HepG2 (cell line): ENCODE measurements around the gene SREK1. TPM values are rescaled to one million over a fixed set of nuclear protein-coding genes. Genes with fewer than 3 reads are reported as not detected.

Experiments
- ATAC-seq: fragments of 200-7000 bp; cut with Tn5 transposase; 3 replicates; pipeline ENCODE4 v1.9.1; 2020; ENCODE audit warnings: mild to moderate bottlenecking, moderate library complexity
- BruUV-seq: library from RNA; stranded (reverse); fragments of 400-500 nt; replicated peaks from 2 replicates; lab custom pipeline; 2021; lab: Mats Ljungman, UMichigan
- CTCF ChIA-PET: fragments of 300-600 bp; formaldehyde crosslinking; extraction: SDS; loops from one replicate; lab custom pipeline; 2021; ENCODE audit warnings: low total read pairs, inconsistent platforms, low intra/inter-chr PET ratio; lab: Yijun Ruan, JAX
- POLR2A ChIA-PET: fragments of 350-600 bp; sonication (Branson Sonifier 250); formaldehyde crosslinking; loops from one replicate; lab custom pipeline; 2020; ENCODE audit warnings: antibody characterized with exemption, inconsistent platforms; lab: Yijun Ruan, JAX
- DNase-seq: peaks from one replicate; pipeline ENCODE4 v3.0.0-alpha.2; 2015; ENCODE audit warnings: low spot score
- FAIRE-seq: peaks from 3 replicates; lab custom pipeline; 2011; peaks lifted over from hg19 to GRCh38; lab: Jason Lieb, UNC
- H2AFZ ChIP-seq: one replicate; pipeline ENCODE4 v1.6.1; 2011; ENCODE audit warnings: low read length, inconsistent platforms
- H3K27ac ChIP-seq: fragments of 300-600 bp; 3 replicates; pipeline ENCODE4 v1.8.0; 2011; ENCODE audit warnings: mixed run types, mild to moderate bottlenecking, mixed read lengths, low read length, inconsistent platforms; ENCODE audit not compliant: insufficient read depth; ENCODE audit errors: extremely low read length
- H3K27me3 ChIP-seq, 2 experiments: fragments of 200-600 bp in 1 of 2; 2 replicates in 1 of 2; 3 replicates in 1 of 2; pipeline versions ENCODE4 v1.6.0 to v1.8.0; 2011; ENCODE audit warnings: low read length in 2 of 2, mild to moderate bottlenecking in 2 of 2, moderate library complexity in 2 of 2, inconsistent platforms in 1 of 2; ENCODE audit not compliant: insufficient read depth in 2 of 2, control insufficient read depth in 1 of 2
- H3K36me3 ChIP-seq, 2 experiments: fragments of 200-600 bp in 1 of 2; replicated peaks in 1 of 2; 2 replicates in 1 of 2; 3 replicates in 1 of 2; pipeline versions ENCODE4 v1.5.1 to v1.8.0; 2011; ENCODE audit warnings: low read length in 2 of 2, inconsistent platforms in 1 of 2; ENCODE audit not compliant: insufficient read depth in 2 of 2, control insufficient read depth in 1 of 2
- H3K4me1 ChIP-seq: 2 replicates; pipeline ENCODE4 v1.5.1; 2012; ENCODE audit warnings: low read length, inconsistent platforms; ENCODE audit not compliant: insufficient read depth
- H3K4me2 ChIP-seq: 2 replicates; pipeline ENCODE4 v1.6.0; 2011; ENCODE audit warnings: low read depth, low read length, inconsistent platforms
- H3K4me3 ChIP-seq, 3 experiments: fragments of 200-600 bp in 1 of 3; sonication (generic), shearing (Covaris generic) in 1 of 3; replicated peaks in 1 of 3; 2 replicates each; pipeline ENCODE4 v1.5.1; 2011 to 2016; ENCODE audit warnings: low read length in 3 of 3, inconsistent platforms in 2 of 3, low read depth in 2 of 3, mild to moderate bottlenecking in 2 of 3, control low read depth in 1 of 3, mixed read lengths in 1 of 3; ENCODE audit not compliant: insufficient read depth in 1 of 3
- H3K79me2 ChIP-seq: one replicate; pipeline ENCODE4 v1.6.1; 2011; ENCODE audit warnings: low read length, inconsistent platforms; ENCODE audit not compliant: insufficient read depth
- H3K9ac ChIP-seq: 2 replicates; pipeline ENCODE4 v1.6.0; 2011; ENCODE audit warnings: mild to moderate bottlenecking, low read depth, low read length, inconsistent platforms; ENCODE audit not compliant: insufficient read depth
- H3K9me3 ChIP-seq: 2 replicates; pipeline ENCODE4 v1.5.1; 2012; ENCODE audit warnings: mild to moderate bottlenecking, low read length
- H4K20me1 ChIP-seq: 2 replicates; pipeline ENCODE4 v1.6.0; 2011; ENCODE audit warnings: inconsistent platforms, mild to moderate bottlenecking, low read length, moderate library complexity; ENCODE audit not compliant: insufficient read depth
- JUNB ChIP-seq: sonication (generic); formaldehyde crosslinking; IDR thresholded peaks from 2 replicates; pipeline ENCODE4 v1.8.0; 2022; ENCODE audit warnings: missing genetic modification reagents, mild to moderate bottlenecking, borderline replicate concordance
- MED8 ChIP-seq: sonication (generic); formaldehyde crosslinking; IDR thresholded peaks from 2 replicates; pipeline ENCODE4 v1.8.1; 2023; ENCODE audit warnings: mild to moderate bottlenecking, missing genetic modification reagents; ENCODE audit not compliant: insufficient replicate concordance
- MZF1 ChIP-seq: sonication (generic); formaldehyde crosslinking; IDR thresholded peaks from 2 replicates; pipeline ENCODE4 v1.8.1; 2023; ENCODE audit warnings: mild to moderate bottlenecking, missing genetic modification reagents, borderline replicate concordance
- NFYC ChIP-seq: IDR thresholded peaks from 2 replicates; pipeline ENCODE4 v1.6.1; 2016; ENCODE audit warnings: missing genetic modification reagents, missing compliant biosample characterization
- NKX3-1 ChIP-seq: sonication (generic); formaldehyde crosslinking; IDR thresholded peaks from 2 replicates; pipeline ENCODE4 v1.5.0; 2020; ENCODE audit warnings: missing genetic modification reagents
- TBX2 ChIP-seq: sonication (generic); formaldehyde crosslinking; IDR thresholded peaks from 2 replicates; pipeline ENCODE4 v1.5.0; 2020; ENCODE audit warnings: missing genetic modification reagents, mild to moderate bottlenecking, borderline replicate concordance
- TFAP4 ChIP-seq: sonication (generic); IDR thresholded peaks from 2 replicates; pipeline ENCODE4 v1.6.1; 2016; ENCODE audit warnings: low read depth, borderline replicate concordance
- THAP7 ChIP-seq: sonication (generic); formaldehyde crosslinking; IDR thresholded peaks from 2 replicates; pipeline ENCODE4 v1.8.1; 2023; ENCODE audit warnings: mild to moderate bottlenecking, missing genetic modification reagents
- U2AF1 ChIP-seq: fragments of 200-400 bp; formaldehyde crosslinking; optimal IDR thresholded peaks from 2 replicates; pipeline ENCODE3; 2017; ENCODE audit warnings: mild to moderate bottlenecking, low read depth, low read length
- ZBTB40 ChIP-seq, 2 experiments: fragments of 450-650 bp in 1 of 2; sonication (generic) in 1 of 2; formaldehyde crosslinking in 1 of 2; IDR thresholded peaks; 2 replicates each; pipeline versions ENCODE4 v1.6.1 to v1.8.0; 2016 to 2022; ENCODE audit warnings: antibody characterized with exemption in 1 of 2, mild to moderate bottlenecking in 1 of 2, missing genetic modification reagents in 1 of 2
- ZBTB7A ChIP-seq: sonication (generic); formaldehyde crosslinking; IDR thresholded peaks from 2 replicates; pipeline ENCODE4 v1.8.0; 2022; ENCODE audit warnings: mild to moderate bottlenecking, missing genetic modification reagents
- ZNF292 ChIP-seq: sonication (generic); formaldehyde crosslinking; IDR thresholded peaks from 2 replicates; pipeline ENCODE4 v1.8.1; 2022; ENCODE audit warnings: mild to moderate bottlenecking, low read depth, missing genetic modification reagents, borderline replicate concordance
- ZNF317 ChIP-seq: sonication (generic); formaldehyde crosslinking; IDR thresholded peaks from 2 replicates; pipeline ENCODE4 v1.5.0; 2020; ENCODE audit warnings: mild to moderate bottlenecking, missing genetic modification reagents
- ZNF510 ChIP-seq: sonication (generic); formaldehyde crosslinking; IDR thresholded peaks from 2 replicates; pipeline ENCODE4 v1.4.0; 2020; ENCODE audit warnings: low read depth, mild to moderate bottlenecking, missing genetic modification reagents
- ZNF558 ChIP-seq: sonication (generic); formaldehyde crosslinking; IDR thresholded peaks from 2 replicates; pipeline ENCODE4 v1.9.0; 2022; ENCODE audit warnings: mild to moderate bottlenecking, missing genetic modification reagents, borderline replicate concordance
- WGBS: methylation state at CpG from one replicate; pipeline ENCODE4 v1.1.6; 2017; ENCODE audit warnings: low lambda C conversion rate; 5-methylcytosine and 5-hydroxymethylcytosine counted together
- in situ Hi-C: cut with HindIII; loops from 2 replicates; pipeline ENCODE4 v1.10.0; 2017; ENCODE audit warnings: low pct_unique_long_range_greater_than_20kb; ENCODE audit not compliant: extremely low pct_ligation_motif_present
- intact Hi-C: fragments of 100-400 bp; cut with micrococcal nuclease; formaldehyde crosslinking; loops from one replicate; pipeline ENCODE4 v1.10.0; 2022; ENCODE audit not compliant: unreplicated experiment
- polyA plus RNA-seq, 8 experiments: library from polyadenylated mRNA; depleted of rRNA in 3 of 8; stranded (reverse) in 7 of 8; unstranded in 1 of 8; fragments of >200 nt; fragmentation: Illumina TruSeq in 4 of 8; extraction: Trizol in 4 of 8; gene quantifications; 2 replicates each; pipeline versions ENCODE4 v1.2.1 to v1.2.3, GENCODE V29; 2011 to 2016; ENCODE audit warnings: low read depth in 4 of 8, missing spikeins in 1 of 8, mixed read lengths in 1 of 8; ENCODE audit not compliant: insufficient read depth in 1 of 8
- total RNA-seq, 5 experiments: library from RNA; depleted of rRNA; stranded (reverse); fragments of >200 nt; fragmentation: Illumina TruSeq; extraction: Trizol; gene quantifications; 2 replicates each; pipeline ENCODE4 v1.2.3, GENCODE V29; 2016; ENCODE audit warnings: low read depth in 1 of 5

SREK1 gene
- total and polyA plus RNA-seq, 2 of the 13 experiments (the other 11 are each of a cell fraction or from before 2014, with no cell fraction given) = 60.6 to 90.9 TPM

GRCh38 chr5:66151491-66151890 lies 7.4 kb downstream of the SREK1 start:
- ChIA-PET CTCF (no interaction called here), POLR2A (no interaction called here)
- DNase-seq (no peak), ATAC-seq (peak; percentile 43; the same call in 2 of the 3 replicates), FAIRE-seq (no peak)
- intact Hi-C loops (no loop called here), in situ Hi-C loops (no loop called here)
- Histone ChIP-seq H3K9ac (no peak overlapping the region), H3K4me1 (peaks cover 40% of the 10 kb centered on the region), H3K4me2 (no peak overlapping the region), H4K20me1 (peaks cover 18% of the 10 kb centered on the region), H3K4me3 (no peak overlapping the region), H3K27ac (no peak overlapping the region), H3K36me3 (peaks cover 0 to 11% of the 10 kb centered on the region in 2 experiments; a peak in 3 of 5 replicates), H3K79me2 (peaks cover 94% of the 10 kb centered on the region), H3K27me3 (no peaks in the 10 kb centered on the region), H3K9me3 (no peaks in the 10 kb centered on the region), H2AFZ (no peak overlapping the region)
- WGBS = 100% methylated on average over 1 of the region's 1 CpG
- no TSS peak for BruUV-seq
- TF ChIP-seq NKX3-1 = no peak
- no peak for TF ChIP-seq TFAP4
- TF ChIP-seq ZBTB7A (CRISPR knock-in tag) = no peak
- no peak for TF ChIP-seq ZNF558 (CRISPR knock-in tag)
- no peak for TF ChIP-seq U2AF1
- no peak for TF ChIP-seq NFYC (CRISPR knock-in tag)
- TF ChIP-seq ZNF292 = no peak
- no peak for TF ChIP-seq ZBTB40 (IDR thresholded peaks at IDR 0.05)
- TF ChIP-seq ZBTB40 (CRISPR knock-in tag; IDR thresholded peaks at IDR 0.05) = no peak
- no peak for TF ChIP-seq THAP7 (CRISPR knock-in tag)
- TF ChIP-seq MED8 (CRISPR knock-in tag) = no peak
- no peak for TF ChIP-seq ZNF317 (CRISPR knock-in tag)
- TF ChIP-seq JUNB (CRISPR knock-in tag) = no peak
- no peak for TF ChIP-seq ZNF510 (CRISPR knock-in tag)
- no peak for TF ChIP-seq MZF1 (CRISPR knock-in tag)
- TF ChIP-seq TBX2 (CRISPR knock-in tag) = no peak
